IPS-18c (cell line): ENCODE measurements around the gene STK11.

Source experiments
- H3K4me3 ChIP-seq: 2 replicates; pipeline ENCODE4 v1.7.0; 2013; ENCODE audit warnings: low read depth, mild to moderate bottlenecking, low read length, moderate library complexity; ENCODE audit not compliant: insufficient read depth
- H3K9me3 ChIP-seq: one replicate; pipeline ENCODE4 v1.6.1; 2013; ENCODE audit warnings: mild to moderate bottlenecking, low read length, moderate library complexity; ENCODE audit not compliant: control insufficient read depth, insufficient read depth

Gene STK11

DNA sequence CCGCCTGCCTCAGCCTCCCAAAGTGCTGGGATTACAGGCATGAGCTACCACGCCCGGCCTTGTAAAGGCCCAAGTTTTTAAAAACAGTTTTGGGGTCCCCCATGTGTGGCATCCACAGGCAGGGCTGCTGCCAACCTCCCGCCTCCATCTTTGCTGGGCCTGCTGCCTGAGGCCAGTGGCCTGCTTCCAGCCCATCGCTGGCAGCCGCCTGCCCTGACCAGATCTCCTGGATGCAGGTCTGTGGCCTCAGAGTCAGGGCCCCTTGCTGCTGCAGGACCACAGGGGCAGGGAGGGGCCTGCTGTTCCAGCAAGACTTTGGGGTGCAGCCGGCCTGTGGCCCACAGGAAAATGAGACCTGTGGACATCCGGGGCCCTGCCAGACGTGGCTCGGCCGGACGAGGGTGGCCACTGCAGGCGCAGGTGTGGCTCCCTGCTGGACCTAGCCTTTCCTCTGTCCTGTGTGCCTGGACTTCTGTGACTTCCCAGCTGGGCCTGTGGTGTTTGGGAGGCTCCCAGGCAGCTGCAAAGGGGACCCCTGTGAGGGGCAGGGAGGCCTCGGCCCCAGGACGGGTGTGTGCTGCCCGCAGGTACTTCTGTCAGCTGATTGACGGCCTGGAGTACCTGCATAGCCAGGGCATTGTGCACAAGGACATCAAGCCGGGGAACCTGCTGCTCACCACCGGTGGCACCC is 14.4 kb downstream of the STK11 start:
- Histone ChIP-seq H3K9me3 (peaks cover 2% of the 10 kb centered on the region), H3K4me3 (no peak overlapping the region)

DNA sequence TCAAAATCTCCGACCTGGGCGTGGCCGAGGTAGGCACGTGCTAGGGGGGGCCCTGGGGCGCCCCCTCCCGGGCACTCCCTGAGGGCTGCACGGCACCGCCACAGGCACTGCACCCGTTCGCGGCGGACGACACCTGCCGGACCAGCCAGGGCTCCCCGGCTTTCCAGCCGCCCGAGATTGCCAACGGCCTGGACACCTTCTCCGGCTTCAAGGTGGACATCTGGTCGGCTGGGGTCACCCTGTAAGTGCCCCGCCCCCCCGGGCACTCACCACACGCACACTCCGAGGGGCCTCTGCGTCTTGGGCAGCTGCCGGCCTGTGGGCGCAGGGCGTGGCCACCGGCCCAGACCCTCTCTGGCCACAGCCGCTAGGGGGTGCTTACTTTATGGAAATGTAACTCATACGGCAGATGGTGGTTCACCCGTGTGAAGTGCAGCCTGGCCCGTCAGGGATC is 14.9 kb downstream of the STK11 start:
- Histone ChIP-seq H3K4me3 (no peak overlapping the region), H3K9me3 (peaks cover 2% of the 10 kb centered on the region)

DNA sequence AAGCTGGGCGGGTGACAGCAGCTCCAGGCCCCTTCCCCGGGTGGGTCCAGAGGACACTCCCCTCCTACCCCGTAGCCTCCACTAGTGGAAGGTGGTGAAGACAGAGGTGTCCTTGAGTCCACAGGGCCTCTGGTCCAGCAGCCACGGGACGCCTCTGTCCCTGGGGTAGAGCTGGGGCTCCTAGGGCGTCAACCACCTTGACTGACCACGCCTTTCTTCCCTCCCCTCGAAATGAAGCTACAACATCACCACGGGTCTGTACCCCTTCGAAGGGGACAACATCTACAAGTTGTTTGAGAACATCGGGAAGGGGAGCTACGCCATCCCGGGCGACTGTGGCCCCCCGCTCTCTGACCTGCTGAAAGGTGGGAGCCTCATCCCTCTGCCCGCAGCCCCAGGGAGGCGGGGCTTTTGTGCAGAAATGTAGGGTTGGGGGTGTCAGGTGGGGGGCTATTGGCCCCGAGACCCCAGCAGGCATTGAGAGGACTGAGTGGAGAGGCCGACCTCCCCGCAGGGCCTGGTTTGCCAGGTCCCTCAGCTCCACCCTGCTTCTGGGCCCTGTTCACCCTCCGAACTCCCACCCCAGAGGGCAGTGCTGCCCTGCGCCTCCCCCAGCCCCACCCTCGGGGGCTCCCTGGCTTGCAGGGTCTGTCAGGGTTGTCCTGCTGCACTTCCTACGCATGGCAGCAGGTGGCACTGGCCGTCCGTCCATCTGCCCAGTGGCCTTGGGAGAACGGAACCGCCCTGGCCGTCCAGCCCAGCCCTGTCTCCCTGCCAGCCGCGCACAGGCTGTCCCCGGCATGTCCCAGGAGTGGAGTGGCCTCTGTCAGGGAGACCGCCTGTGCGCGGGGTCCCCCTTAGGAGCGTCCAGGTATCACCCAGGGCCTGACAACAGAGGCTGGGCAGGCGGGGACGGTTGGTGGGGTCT is 15.7 kb downstream of the STK11 start:
- H3K9me3 ChIP-seq: peaks cover 2% of the 10 kb centered on the region
- no peak overlapping the region for H3K4me3 ChIP-seq

- no peak overlapping the region for H3K4me3 ChIP-seq
- H3K9me3 ChIP-seq: peaks cover 2% of the 10 kb centered on the region
Measured at GRCh38 chr19:1221904-1222255, 16.3 kb downstream of the STK11 start.

DNA sequence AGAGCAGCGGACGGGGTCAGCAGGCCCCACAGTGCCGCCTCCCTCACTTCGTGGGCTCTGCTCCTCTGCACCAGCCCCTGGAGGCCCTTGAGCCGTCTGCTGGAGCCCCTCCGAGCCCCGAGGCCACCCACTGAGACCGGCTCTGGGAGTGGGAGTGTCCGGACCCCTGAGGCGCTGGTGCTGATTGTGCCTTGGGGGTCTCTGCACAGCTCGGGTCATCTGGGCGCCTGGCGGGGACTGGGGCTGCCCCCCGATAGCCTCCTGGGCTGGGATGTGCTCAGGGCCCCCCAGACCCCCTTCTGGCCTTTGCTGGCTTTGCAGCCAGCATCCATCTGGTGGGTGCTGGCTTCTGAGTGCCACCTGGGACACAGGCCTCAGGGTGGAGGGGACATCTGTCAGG is 16.8 kb downstream of the STK11 start:
- Histone ChIP-seq H3K4me3 (no peak overlapping the region), H3K9me3 (peaks cover 2% of the 10 kb centered on the region)

DNA sequence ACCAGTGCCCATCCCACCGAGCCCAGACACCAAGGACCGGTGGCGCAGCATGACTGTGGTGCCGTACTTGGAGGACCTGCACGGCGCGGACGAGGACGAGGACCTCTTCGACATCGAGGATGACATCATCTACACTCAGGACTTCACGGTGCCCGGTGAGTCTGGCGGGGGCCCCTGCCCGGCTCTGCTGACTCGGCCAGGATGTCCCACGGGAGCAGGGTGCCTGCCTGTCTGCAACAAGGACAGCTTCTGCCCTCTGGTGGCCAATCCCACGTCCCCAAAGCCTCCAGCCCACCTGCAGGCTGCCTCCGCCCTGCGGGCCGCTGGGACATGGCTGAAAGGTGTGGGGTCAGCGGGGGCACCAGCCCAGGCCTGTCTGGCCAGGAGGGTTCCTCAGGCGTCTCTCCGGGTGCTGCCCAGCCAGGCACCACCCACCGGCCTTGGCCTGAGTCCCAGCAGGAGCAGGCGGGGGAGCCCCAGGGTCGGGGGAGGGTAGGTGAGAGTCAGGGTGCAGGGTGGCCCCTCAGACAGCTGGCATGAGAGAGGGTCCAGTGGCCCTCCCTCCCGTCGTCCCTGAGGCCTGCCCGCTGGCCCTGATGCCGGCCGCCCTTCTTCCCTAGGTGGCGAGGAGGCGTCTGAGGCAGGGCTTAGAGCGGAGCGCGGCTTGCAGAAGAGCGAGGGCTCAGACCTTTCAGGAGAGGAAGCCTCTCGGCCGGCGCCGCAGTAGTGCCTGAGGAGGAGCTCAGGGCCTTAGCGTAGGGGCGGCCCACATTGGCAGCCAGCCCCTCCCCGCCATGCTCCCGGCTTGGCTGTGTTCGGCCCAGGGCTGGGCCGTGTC is 17.7 kb downstream of the STK11 start:
- H3K4me3 ChIP-seq: no peak overlapping the region
- H3K9me3 ChIP-seq: no peaks in the 10 kb centered on the region

GRCh38 chr19:1224047-1224825 is 18.7 kb downstream of the STK11 start:
- Histone ChIP-seq H3K4me3 (no peak overlapping the region), H3K9me3 (no peaks in the 10 kb centered on the region)

DNA sequence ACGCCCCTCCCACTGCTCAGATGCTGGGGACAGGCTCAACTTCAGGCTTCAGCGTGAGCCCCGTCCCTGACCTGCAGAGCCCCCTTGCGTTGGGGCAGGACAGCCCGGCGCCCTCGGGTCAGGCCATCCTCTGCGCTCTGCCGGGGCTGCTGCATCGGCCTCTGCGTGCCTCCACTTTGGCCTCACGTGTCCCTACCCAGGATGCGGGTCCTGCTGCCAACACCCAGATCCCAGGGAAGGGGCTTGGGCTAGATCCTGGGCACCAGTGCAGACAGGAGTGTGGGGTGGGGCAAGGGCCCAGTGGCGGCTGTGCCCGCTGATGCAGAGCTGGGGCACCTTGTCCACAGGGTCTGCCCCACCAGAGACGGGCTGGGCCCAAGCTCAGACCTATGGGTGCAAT is 19.3 kb downstream of the STK11 start:
- H3K4me3 ChIP-seq: no peak overlapping the region
- no peaks in the 10 kb centered on the region for H3K9me3 ChIP-seq

GRCh38 chr19:1225440-1226226 is 20.1 kb downstream of the STK11 start:
- Histone ChIP-seq H3K9me3 (no peaks in the 10 kb centered on the region), H3K4me3 (no peak overlapping the region)

DNA sequence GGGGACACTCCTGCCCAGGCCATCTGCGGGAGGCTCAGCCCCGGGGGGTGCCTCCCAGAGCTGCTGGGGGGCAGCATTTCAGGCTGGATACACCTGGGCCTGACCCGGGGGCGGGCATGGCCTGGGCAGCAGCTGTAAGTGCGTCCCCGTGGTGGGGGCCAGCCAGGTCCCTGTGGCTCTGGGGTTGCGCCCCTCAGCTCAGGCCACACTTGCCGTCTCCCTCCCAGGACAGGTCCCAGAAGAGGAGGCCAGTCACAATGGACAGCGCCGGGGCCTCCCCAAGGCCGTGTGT is 20.6 kb downstream of the STK11 start:
- no peak overlapping the region for H3K4me3 ChIP-seq

DNA sequence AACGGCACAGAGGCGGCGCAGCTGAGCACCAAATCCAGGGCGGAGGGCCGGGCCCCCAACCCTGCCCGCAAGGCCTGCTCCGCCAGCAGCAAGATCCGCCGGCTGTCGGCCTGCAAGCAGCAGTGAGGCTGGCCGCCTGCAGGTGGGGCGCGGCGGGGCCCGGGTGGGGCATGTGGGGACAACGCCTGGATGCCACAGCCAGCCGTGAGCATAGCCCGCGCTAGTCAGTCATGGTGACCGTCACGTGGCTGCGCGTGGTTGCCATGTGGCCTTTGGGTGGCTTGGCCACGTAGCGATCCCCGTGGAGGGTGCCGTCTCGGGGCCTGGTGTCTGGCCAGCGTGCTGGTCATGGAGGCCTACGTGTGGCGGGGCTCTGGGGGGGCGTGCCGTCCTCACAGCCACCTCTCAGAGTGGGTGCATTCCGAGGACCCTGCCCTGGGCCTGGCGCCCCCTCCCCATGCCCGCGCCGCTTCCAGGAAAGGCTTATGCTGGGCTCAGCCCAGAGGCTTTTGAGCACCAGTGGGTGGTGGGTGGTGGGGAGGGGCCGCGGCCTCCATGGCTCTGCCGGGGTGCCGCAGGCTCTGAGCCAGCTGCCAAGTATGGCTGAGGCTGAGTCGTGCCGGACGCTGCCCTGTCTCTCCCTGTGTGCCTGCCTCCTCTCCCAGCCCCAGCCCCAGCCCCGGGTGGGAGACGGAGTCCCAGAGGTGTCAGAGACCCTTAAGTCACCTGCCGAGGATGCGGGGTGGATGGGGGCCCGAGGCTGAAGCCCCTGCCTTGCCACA is 21.1 kb downstream of the STK11 start:
- no peaks in the 10 kb centered on the region for H3K9me3 ChIP-seq

More for the DNA sequence above, 20.6 kb downstream of the STK11 start:
- H3K9me3 ChIP-seq: no peaks in the 10 kb centered on the region

DNA sequence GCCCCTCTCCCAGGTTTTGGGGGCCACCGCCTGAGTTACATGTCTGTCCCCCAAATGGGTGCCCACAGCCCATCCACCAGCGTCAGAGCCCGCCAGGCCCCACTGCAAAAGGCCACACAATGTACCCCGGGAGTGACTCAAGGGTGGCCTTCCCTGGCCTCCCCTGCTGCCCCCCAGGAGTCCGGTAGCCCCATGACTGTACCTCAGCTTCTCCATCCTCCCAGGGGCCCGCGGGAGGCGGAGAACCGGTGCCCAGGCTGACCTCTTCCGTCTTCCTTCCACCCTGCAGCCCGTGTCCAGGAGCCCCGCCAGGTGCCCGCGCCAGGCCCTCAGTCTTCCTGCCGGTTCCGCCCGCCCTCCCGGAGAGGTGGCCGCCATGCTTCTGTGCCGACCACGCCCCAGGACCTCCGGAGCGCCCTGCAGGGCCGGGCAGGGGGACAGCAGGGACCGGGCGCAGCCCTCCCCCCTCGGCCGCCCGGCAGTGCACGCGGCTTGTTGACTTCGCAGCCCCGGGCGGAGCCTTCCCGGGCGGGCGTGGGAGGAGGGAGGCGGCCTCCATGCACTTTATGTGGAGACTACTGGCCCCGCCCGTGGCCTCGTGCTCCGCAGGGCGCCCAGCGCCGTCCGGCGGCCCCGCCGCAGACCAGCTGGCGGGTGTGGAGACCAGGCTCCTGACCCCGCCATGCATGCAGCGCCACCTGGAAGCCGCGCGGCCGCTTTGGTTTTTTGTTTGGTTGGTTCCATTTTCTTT is 21.9 kb downstream of the STK11 start:
- H3K4me3 ChIP-seq: no peak overlapping the region
- no peaks in the 10 kb centered on the region for H3K9me3 ChIP-seq

More for the DNA sequence above, 21.1 kb downstream of the STK11 start:
- H3K4me3 ChIP-seq: no peak overlapping the region

DNA sequence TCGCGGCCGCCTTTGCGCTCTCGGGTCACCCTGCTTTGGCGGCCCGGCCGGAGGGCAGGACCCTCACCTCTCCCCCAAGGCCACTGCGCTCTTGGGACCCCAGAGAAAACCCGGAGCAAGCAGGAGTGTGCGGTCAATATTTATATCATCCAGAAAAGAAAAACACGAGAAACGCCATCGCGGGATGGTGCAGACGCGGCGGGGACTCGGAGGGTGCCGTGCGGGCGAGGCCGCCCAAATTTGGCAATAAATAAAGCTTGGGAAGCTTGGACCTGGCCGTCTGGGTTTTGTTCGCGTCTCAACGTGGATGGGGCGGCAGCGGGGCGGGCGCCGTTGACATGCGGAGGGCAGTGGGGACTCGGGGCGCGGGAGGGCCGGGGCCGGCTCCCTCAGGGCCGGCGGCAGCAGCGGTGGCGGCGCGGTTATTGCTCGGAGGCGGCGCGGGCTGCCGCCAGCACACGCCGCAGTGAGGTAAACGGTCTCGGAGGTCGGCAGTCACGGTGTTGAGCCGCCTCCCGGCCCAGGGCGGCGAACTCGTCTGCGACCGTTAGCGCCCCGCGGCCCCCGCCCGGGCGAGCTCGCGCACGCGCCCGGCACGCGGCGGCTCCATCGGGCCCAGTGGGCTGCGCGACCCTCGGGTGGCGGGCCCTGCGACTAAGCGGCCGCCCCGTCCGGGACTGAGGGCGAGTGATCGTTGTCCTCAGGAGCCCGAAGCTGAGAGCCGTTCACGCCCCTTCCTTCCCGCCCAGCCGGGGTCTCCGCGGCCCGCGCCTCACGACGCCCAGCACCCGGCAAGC is 22.8 kb downstream of the STK11 start:
- H3K4me3 ChIP-seq: no peak overlapping the region
- no peaks in the 10 kb centered on the region for H3K9me3 ChIP-seq

DNA sequence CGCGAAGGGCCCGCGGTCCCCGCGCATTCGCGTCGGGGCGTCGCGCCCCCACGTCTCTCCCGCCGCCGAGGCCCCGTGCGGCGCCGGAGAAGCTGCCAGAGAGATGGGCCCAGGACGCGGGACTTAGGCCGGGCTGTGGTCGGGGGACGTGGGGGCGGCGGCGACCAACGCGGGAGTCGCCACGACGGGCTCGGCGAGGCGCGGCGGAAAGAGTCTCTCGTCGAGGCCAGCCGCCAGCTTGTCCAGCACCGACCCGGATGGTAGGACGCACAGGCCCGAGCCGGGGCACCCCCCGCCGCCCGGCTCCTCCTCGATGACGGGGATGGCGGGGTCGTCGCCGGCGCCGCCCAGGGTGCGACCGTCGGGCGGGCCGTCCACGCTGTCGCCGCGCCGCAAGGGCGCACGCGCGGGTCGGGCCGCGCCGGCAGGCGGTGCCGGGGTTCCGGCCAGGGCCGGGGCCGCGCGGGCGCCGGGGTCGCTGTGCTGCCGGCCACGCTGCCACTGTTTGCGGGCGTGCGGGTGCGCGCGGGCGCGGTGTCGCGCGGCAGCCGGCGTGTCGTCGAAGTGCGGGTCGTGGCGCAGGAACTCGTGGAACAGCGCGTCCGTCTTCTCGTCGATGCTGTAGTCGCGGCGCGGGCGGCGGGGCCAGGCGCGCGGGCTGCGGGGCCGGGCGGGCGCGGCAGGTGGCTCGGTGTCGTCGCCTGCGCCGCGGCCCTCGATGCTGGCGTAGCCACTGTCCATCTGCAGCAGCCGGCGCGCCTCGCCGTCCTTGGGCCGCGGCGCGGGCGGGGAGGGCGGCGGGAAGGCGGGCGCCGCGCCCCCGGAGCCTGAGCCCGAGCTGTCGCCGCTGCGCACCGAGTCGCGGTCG is 23.7 kb downstream of the STK11 start:
- no peaks in the 10 kb centered on the region for H3K9me3 ChIP-seq

More for the DNA sequence above, 23.7 kb downstream of the STK11 start:
- H3K4me3 ChIP-seq: no peak overlapping the region
